ENCODE results near the gene NDST1.

DNA sequence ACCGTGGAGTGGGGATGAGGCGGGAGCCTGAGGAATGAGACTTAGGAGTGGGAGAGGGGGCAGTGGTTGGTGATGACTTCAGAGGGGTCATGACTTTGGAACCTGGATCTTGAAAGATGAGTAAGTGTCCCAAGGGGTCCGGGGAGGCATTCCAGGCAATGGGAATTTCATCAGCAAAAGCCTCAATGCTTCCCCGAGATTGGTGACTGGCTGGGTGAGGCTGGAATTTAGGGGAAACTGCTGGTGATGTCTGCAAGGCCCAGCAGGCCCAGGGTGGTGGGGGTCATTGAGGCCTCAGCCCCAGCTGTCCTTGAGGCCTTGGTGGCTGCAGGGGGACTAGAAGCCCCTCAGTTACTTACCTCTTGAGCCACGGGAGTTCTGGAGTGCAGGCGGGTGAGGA lies 7.5 kb downstream of the NDST1 start:
- TF ChIP-seq, protein P1, sequence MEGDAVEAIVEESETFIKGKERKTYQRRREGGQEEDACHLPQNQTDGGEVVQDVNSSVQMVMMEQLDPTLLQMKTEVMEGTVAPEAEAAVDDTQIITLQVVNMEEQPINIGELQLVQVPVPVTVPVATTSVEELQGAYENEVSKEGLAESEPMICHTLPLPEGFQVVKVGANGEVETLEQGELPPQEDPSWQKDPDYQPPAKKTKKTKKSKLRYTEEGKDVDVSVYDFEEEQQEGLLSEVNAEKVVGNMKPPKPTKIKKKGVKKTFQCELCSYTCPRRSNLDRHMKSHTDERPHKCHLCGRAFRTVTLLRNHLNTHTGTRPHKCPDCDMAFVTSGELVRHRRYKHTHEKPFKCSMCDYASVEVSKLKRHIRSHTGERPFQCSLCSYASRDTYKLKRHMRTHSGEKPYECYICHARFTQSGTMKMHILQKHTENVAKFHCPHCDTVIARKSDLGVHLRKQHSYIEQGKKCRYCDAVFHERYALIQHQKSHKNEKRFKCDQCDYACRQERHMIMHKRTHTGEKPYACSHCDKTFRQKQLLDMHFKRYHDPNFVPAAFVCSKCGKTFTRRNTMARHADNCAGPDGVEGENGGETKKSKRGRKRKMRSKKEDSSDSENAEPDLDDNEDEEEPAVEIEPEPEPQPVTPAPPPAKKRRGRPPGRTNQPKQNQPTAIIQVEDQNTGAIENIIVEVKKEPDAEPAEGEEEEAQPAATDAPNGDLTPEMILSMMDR (IDR thresholded peaks at IDR 0.05): no peak
- no peak for TF ChIP-seq POLR2A (IDR thresholded peaks at IDR 0.05)
